KMS-11 (cell line): Measurements from ENCODE around the gene LAMB2.

Source experiments
- H2AFZ ChIP-seq: fragments of 200-600 bp; sonication (generic); 2 replicates; pipeline ENCODE4 v1.6.1; 2016; ENCODE audit warnings: antibody characterized with exemption, mixed run types, low read depth
- H3K27ac ChIP-seq: fragments of 200-600 bp; sonication (generic); 2 replicates; pipeline ENCODE4 v1.6.1; 2016; ENCODE audit warnings: mild to moderate bottlenecking, mixed run types
- H3K27me3 ChIP-seq: fragments of 200-600 bp; sonication (generic); 2 replicates; pipeline ENCODE4 v1.6.1; 2017; ENCODE audit warnings: mild to moderate bottlenecking, low read depth, mixed run types, moderate library complexity; ENCODE audit not compliant: insufficient read depth
- H3K36me3 ChIP-seq: fragments of 200-600 bp; sonication (generic); 2 replicates; pipeline ENCODE4 v1.6.1; 2017; ENCODE audit warnings: mild to moderate bottlenecking, mixed run types; ENCODE audit not compliant: insufficient read depth
- H3K4me1 ChIP-seq: fragments of 200-600 bp; sonication (generic); 2 replicates; pipeline ENCODE4 v1.6.1; 2016; ENCODE audit warnings: mild to moderate bottlenecking, low read depth, mixed run types; ENCODE audit not compliant: poor library complexity, severe bottlenecking
- H3K4me2 ChIP-seq: fragments of 200-600 bp; sonication (generic); 2 replicates; pipeline ENCODE4 v1.7.0; 2016; ENCODE audit warnings: mild to moderate bottlenecking, mixed run types
- H3K4me3 ChIP-seq: fragments of 200-600 bp; sonication (generic); IDR thresholded peaks from 2 replicates; pipeline ENCODE4 v1.6.1; 2017; ENCODE audit warnings: low read depth, low read length, mixed read lengths; ENCODE audit not compliant: insufficient read depth
- H3K79me2 ChIP-seq: fragments of 200-600 bp; sonication (generic); 2 replicates; pipeline ENCODE4 v1.6.1; 2016; ENCODE audit warnings: low read depth, mixed run types; ENCODE audit not compliant: insufficient read depth
- H3K9ac ChIP-seq: fragments of 200-600 bp; sonication (generic); 2 replicates; pipeline ENCODE4 v1.6.1; 2016; ENCODE audit warnings: mild to moderate bottlenecking, mixed run types
- H4K20me1 ChIP-seq: fragments of 200-600 bp; sonication (generic); 2 replicates; pipeline ENCODE4 v1.6.1; 2016; ENCODE audit warnings: mild to moderate bottlenecking, mixed run types; ENCODE audit not compliant: insufficient read depth
- CTCF ChIP-seq: fragments of 200-600 bp; sonication (generic); conservative IDR thresholded peaks from 2 replicates; pipeline ENCODE4 v1.6.1; 2017; ENCODE audit warnings: low read depth, mild to moderate bottlenecking, antibody characterized with exemption, low read length, moderate library complexity, mixed read lengths

LAMB2 gene

GRCh38 chr3:49093853-49094767, 38.7 kb downstream of the LAMB2 start, which contains the start of gene QRICH1:
QRICH1 (minus strand) TSS chr3:49094071; CDS start chr3:49077017, 17,054 bp downstream.
- H2AFZ ChIP-seq: peak within 1 kb of the TSS; percentile 57; the same call in 1 of the 2 replicates
- H3K36me3 ChIP-seq: peaks cover 4% of the 10 kb centered on the region; the same call in 1 of the 2 replicates
- peaks cover 16% of the 10 kb centered on the region for H3K4me1 ChIP-seq
- H3K79me2 ChIP-seq: peaks cover 41% of the 10 kb centered on the region
- peak within 1 kb of the TSS; percentile 78 for H3K27ac ChIP-seq
- peak within 1 kb of the TSS; percentile 62 for H3K4me2 ChIP-seq
- TF ChIP-seq CTCF: peak; percentile 29
- no peaks in the 10 kb centered on the region for H4K20me1 ChIP-seq
- H3K27me3 ChIP-seq: no peaks in the 10 kb centered on the region
- H3K4me3 ChIP-seq: no peak within 1 kb of the TSS
- H3K9ac ChIP-seq: peak within 1 kb of the TSS; percentile 77

GRCh38 chr3:49092938-49093852, 39.7 kb downstream of the LAMB2 start:
- no peak for TF ChIP-seq CTCF
- peak overlapping the region; percentile 78 for H3K27ac ChIP-seq
- H3K36me3 ChIP-seq: peaks cover 4% of the 10 kb centered on the region; the same call in 1 of the 2 replicates
- H3K27me3 ChIP-seq: no peaks in the 10 kb centered on the region
- H3K4me3 ChIP-seq: no peak overlapping the region
- peak overlapping the region; percentile 33; the same call in 1 of the 2 replicates for H2AFZ ChIP-seq
- H4K20me1 ChIP-seq: no peaks in the 10 kb centered on the region
- H3K79me2 ChIP-seq: peaks cover 50% of the 10 kb centered on the region
- peaks cover 16% of the 10 kb centered on the region for H3K4me1 ChIP-seq
- peak overlapping the region; percentile 77 for H3K9ac ChIP-seq
- H3K4me2 ChIP-seq: peak overlapping the region; percentile 44

- Histone ChIP-seq H3K79me2 (peaks cover 60% of the 10 kb centered on the region; the same call in 1 of the 2 replicates), H4K20me1 (no peaks in the 10 kb centered on the region), H3K9ac (no peak overlapping the region), H3K36me3 (no peaks in the 10 kb centered on the region), H3K4me1 (peaks cover 5% of the 10 kb centered on the region), H3K27me3 (no peaks in the 10 kb centered on the region), H2AFZ (no peak overlapping the region), H3K4me3 (no peak overlapping the region), H3K27ac (no peak overlapping the region), H3K4me2 (no peak overlapping the region)
- no peak for TF ChIP-seq CTCF
These were observed 51.4 kb downstream of the LAMB2 start for GRCh38 chr3:49081429-49081828.

- Histone ChIP-seq H2AFZ (no peak overlapping the region), H3K27me3 (no peaks in the 10 kb centered on the region), H3K36me3 (no peaks in the 10 kb centered on the region), H3K4me3 (no peak overlapping the region), H4K20me1 (no peaks in the 10 kb centered on the region), H3K27ac (no peak overlapping the region), H3K9ac (no peak overlapping the region), H3K4me2 (no peak overlapping the region), H3K4me1 (peaks cover 5% of the 10 kb centered on the region), H3K79me2 (peaks cover 41% of the 10 kb centered on the region; the same call in 1 of the 2 replicates)
- no peak for TF ChIP-seq CTCF
These were observed 53.6 kb downstream of the LAMB2 start for GRCh38 chr3:49079270-49079669.
